DOHH2 (cell line): ENCODE results near the gene C4orf46.
A peak's percentile ranks its signal among the peaks of the same experiment; 100 is the strongest.

Experiments
- CTCF ChIP-seq: fragments of 200-600 bp; sonication (generic); IDR thresholded peaks from one replicate; pipeline ENCODE4 v1.5.1; 2014; ENCODE audit warnings: antibody characterized with exemption, mild to moderate bottlenecking, low read depth, low read length; ENCODE audit not compliant: poor library complexity, severe bottlenecking
- EZH2phosphoT487 ChIP-seq: fragments of 200-600 bp; sonication (generic); IDR thresholded peaks from 2 replicates; pipeline ENCODE4 v1.6.1; 2017; ENCODE audit warnings: borderline replicate concordance, mild to moderate bottlenecking, antibody characterized with exemption, low read length, moderate library complexity, mixed read lengths

GRCh38 chr4:158624889-158625478, 46.7 kb downstream of the C4orf46 start:
- TF ChIP-seq CTCF (peak; percentile 71), EZH2phosphoT487 (no peak)
